Left lung (tissue), 10 donors: ENCODE data around the gene COBL. TPM values are rescaled to one million over a fixed set of nuclear protein-coding genes. Genes with fewer than 3 reads are reported as not detected.
A peak's percentile ranks its signal among the peaks of the same experiment; 100 is the strongest.

Source experiments
- ATAC-seq: fragments of 200-7000 bp; cut with Tn5 transposase; one replicate; pipeline ENCODE4 v1.9.1; 2020; ENCODE audit warnings: moderate library complexity
- DNase-seq, 4 donors: peaks; one replicate each; pipeline ENCODE4 v3.0.0-alpha.2; 2013 to 2020
- H3K27ac ChIP-seq, 2 donors: fragments of 200-600 bp; sonication (generic) in 1 of 2; one replicate each; pipeline versions ENCODE4 v1.5.0 to v1.8.0; 2020 to 2021
- H3K27me3 ChIP-seq, 2 donors: fragments of 200-600 bp; sonication (generic) in 1 of 2; one replicate each; pipeline versions ENCODE4 v1.5.0 to v1.8.0; 2020 to 2021
- H3K36me3 ChIP-seq, 2 donors: fragments of 200-600 bp; sonication (generic) in 1 of 2; one replicate each; pipeline versions ENCODE4 v1.5.0 to v1.8.0; 2020 to 2021
- H3K4me1 ChIP-seq, 2 donors: fragments of 200-600 bp; one replicate each; pipeline ENCODE4 v1.8.0; 2021
- H3K4me3 ChIP-seq, 2 donors: fragments of 200-600 bp; sonication (generic) in 1 of 2; one replicate each; pipeline versions ENCODE4 v1.5.0 to v1.8.0; 2020 to 2021; ENCODE audit warnings: mild to moderate bottlenecking in 1 of 2
- H3K9me3 ChIP-seq, 2 donors: fragments of 200-600 bp; sonication (generic) in 1 of 2; one replicate each; pipeline versions ENCODE4 v1.5.0 to v1.8.0; 2020 to 2021
- CTCF ChIP-seq, 2 donors: fragments of 200-600 bp; sonication (generic) in 1 of 2; IDR thresholded peaks; one replicate each; pipeline versions ENCODE4 v1.5.0 to v1.8.0; 2021; ENCODE audit warnings: antibody characterized with exemption in 2 of 2
- intact Hi-C, 2 donors: fragments of 100-400 bp; cut with DNase I; formaldehyde crosslinking; loops; one replicate each; pipeline versions ENCODE4 v1.11.2 to v1.14.2; 2022
- polyA plus RNA-seq, 6 donors: library from polyadenylated mRNA; unstranded; fragments of 120-200 nt; gene quantifications; one replicate each; pipeline ENCODE4 v1.2.1, GENCODE V29; 2013; ENCODE audit not compliant: insufficient read length in 6 of 6
- total RNA-seq, 2 donors: library from RNA; stranded (reverse); fragmentation: NEBNext Ultra II Directional; extraction: Animal tissue kit (Norgen Biotek cat#: 25700); gene quantifications; one replicate each; pipeline ENCODE4 v1.2.1, GENCODE V29; 2021
- donor health status: DM: no; HTN: yes; CAD: no.
- donor health status: DM: no; HTN: no; CAD: no.

COBL gene
- total and polyA plus RNA-seq, 8 donors: 3.6 to 36.1 (median 6.4) TPM

- no peak overlapping the region for H3K27ac ChIP-seq
- ATAC-seq (peak; percentile 11), DNase-seq (no peak)
- peaks cover 0 to 6% of the 10 kb centered on the region in 2 donors for H3K4me1 ChIP-seq
- no peaks in the 10 kb centered on the region for H3K36me3 ChIP-seq
- TF ChIP-seq CTCF (IDR thresholded peaks at IDR 0.05): no peak
- intact Hi-C loops: no loop called here
- no peaks in the 10 kb centered on the region for H3K9me3 ChIP-seq
- H3K4me3 ChIP-seq: no peak overlapping the region
- no peaks in the 10 kb centered on the region for H3K27me3 ChIP-seq
These were observed 89.6 kb downstream of the COBL start for GRCh38 chr7:51226916-51227535.

- Histone ChIP-seq H3K27ac (peak overlapping the region in 1 of 2 donors; percentile 33), H3K36me3 (no peaks in the 10 kb centered on the region), H3K4me1 (peaks cover 0 to 6% of the 10 kb centered on the region in 2 donors), H3K27me3 (no peaks in the 10 kb centered on the region), H3K4me3 (no peak overlapping the region), H3K9me3 (no peaks in the 10 kb centered on the region)
- ATAC-seq (peak; percentile 4), DNase-seq (no peak)
- TF ChIP-seq CTCF (IDR thresholded peaks at IDR 0.05): no peak
- intact Hi-C loops: no loop called here
These were observed 90.4 kb downstream of the COBL start for GRCh38 chr7:51226063-51226755.

- Histone ChIP-seq H3K36me3 (no peaks in the 10 kb centered on the region), H3K4me1 (peaks cover 0 to 6% of the 10 kb centered on the region in 2 donors), H3K9me3 (no peaks in the 10 kb centered on the region), H3K27ac (no peak overlapping the region), H3K4me3 (no peak overlapping the region), H3K27me3 (no peaks in the 10 kb centered on the region)
- ATAC-seq (peak; percentile 92), DNase-seq (peak in 2 of 4 donors; percentile 78 to 83)
- intact Hi-C loops: no loop called here
- peak in 1 of 2 donors; percentile 16 for TF ChIP-seq CTCF (IDR thresholded peaks at IDR 0.05)
These were observed 91.6 kb downstream of the COBL start for GRCh38 chr7:51224811-51225595.

GRCh38 chr7:51223505-51223904 is 93.1 kb downstream of the COBL start:
- H3K4me3 ChIP-seq: no peak overlapping the region
- H3K27me3 ChIP-seq: no peaks in the 10 kb centered on the region
- no peak overlapping the region for H3K27ac ChIP-seq
- peaks cover 0 to 6% of the 10 kb centered on the region in 2 donors for H3K4me1 ChIP-seq
- intact Hi-C loops: no loop called here
- H3K36me3 ChIP-seq: no peaks in the 10 kb centered on the region
- no peak for TF ChIP-seq CTCF (IDR thresholded peaks at IDR 0.05)
- no peak for DNase-seq
- ATAC-seq: no peak
- no peaks in the 10 kb centered on the region for H3K9me3 ChIP-seq

GRCh38 chr7:51222916-51223315 is 93.7 kb downstream of the COBL start:
- H3K36me3 ChIP-seq: no peaks in the 10 kb centered on the region
- no peak overlapping the region for H3K4me3 ChIP-seq
- TF ChIP-seq CTCF (IDR thresholded peaks at IDR 0.05): no peak
- H3K27me3 ChIP-seq: no peaks in the 10 kb centered on the region
- ATAC-seq (no peak), DNase-seq (no peak)
- peaks cover 0 to 6% of the 10 kb centered on the region in 2 donors for H3K4me1 ChIP-seq
- intact Hi-C loops: no loop called here
- H3K9me3 ChIP-seq: no peaks in the 10 kb centered on the region
- H3K27ac ChIP-seq: no peak overlapping the region
